Suprapubic skin (tissue), 4 donors: ENCODE data around the gene TACC3. TPM values are rescaled to one million over a fixed set of nuclear protein-coding genes. Genes with fewer than 3 reads are reported as not detected.

Source experiments
- DNase-seq, 2 donors: peaks; one replicate each; pipeline ENCODE4 v3.0.0-alpha.2; 2019; ENCODE audit warnings: low spot score in 2 of 2
- H3K27ac ChIP-seq: fragments of 200-600 bp; sonication (generic); one replicate; pipeline ENCODE4 v1.5.1; 2019
- H3K27me3 ChIP-seq: fragments of 200-600 bp; sonication (generic); one replicate; pipeline ENCODE4 v1.5.1; 2019
- H3K36me3 ChIP-seq: fragments of 200-600 bp; sonication (generic); one replicate; pipeline ENCODE4 v1.5.1; 2019
- H3K4me1 ChIP-seq: fragments of 200-600 bp; sonication (generic); one replicate; pipeline ENCODE4 v1.5.1; 2019
- H3K4me3 ChIP-seq: fragments of 200-600 bp; sonication (generic); one replicate; pipeline ENCODE4 v1.5.1; 2019; ENCODE audit warnings: mild to moderate bottlenecking
- H3K9me3 ChIP-seq: fragments of 200-600 bp; sonication (generic); one replicate; pipeline ENCODE4 v1.5.1; 2019
- EP300 ChIP-seq: sonication (generic); formaldehyde crosslinking; IDR thresholded peaks from one replicate; pipeline ENCODE4 v1.6.1; 2017; ENCODE audit warnings: antibody characterized with exemption
- POLR2A ChIP-seq, 2 donors: fragments of 450-650 bp; IDR thresholded peaks; one replicate each; pipeline ENCODE4 v1.6.1; 2017; ENCODE audit warnings: antibody characterized with exemption in 2 of 2, mild to moderate bottlenecking in 2 of 2, moderate library complexity in 2 of 2
- POLR2AphosphoS5 ChIP-seq, 3 donors: sonication (generic); formaldehyde crosslinking; IDR thresholded peaks; one replicate each; pipeline ENCODE4 v1.6.1; 2017; ENCODE audit warnings: antibody characterized with exemption in 3 of 3
- WGBS: methylation state at CpG from one replicate; pipeline ENCODE4 v1.1.5; 2018; 5-methylcytosine and 5-hydroxymethylcytosine counted together
- total RNA-seq, 4 donors: library from RNA; depleted of rRNA; stranded (reverse); fragments of >200 nt; gene quantifications; one replicate each; pipeline ENCODE4 v1.1.0, GENCODE V29; 2016
- TF ChIP-seq, protein P1 (sequence below), 2 donors: fragments of 200-600 bp in 1 of 2; fragments of 450-650 bp in 1 of 2; sonication (generic) in 1 of 2; IDR thresholded peaks; one replicate each; pipeline ENCODE4 v1.5.1; 2016 to 2019; ENCODE audit warnings: antibody characterized with exemption in 2 of 2, mild to moderate bottlenecking in 1 of 2, moderate library complexity in 1 of 2

Gene TACC3
- total RNA-seq, 4 donors from 2014 or later: 7.2 to 11.7 (median 8.8) TPM

DNA sequence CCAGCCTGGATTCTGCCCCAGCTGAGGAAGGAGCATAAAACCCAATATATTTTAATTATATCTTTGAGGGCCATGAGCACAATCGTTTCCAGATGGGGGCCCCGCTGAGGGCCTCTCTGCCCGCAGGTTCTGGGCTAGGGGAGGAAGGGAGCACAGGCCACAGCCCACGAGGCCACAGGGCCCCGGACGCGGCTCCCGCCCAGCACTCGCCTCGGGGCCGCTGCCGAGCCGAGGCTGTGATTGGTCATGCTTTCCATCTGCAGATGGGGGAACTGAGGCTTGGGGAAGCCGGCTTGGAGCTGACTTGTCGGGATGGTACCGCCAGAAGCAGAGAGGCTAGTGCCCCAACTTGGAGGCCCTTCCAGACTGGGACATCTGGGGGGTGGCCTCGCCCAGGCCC, 34.0 kb downstream of the TACC3 start:
- no peak overlapping the region for H3K27ac ChIP-seq
- H3K4me1 ChIP-seq: peaks cover 87% of the 10 kb centered on the region
- H3K36me3 ChIP-seq: no peaks in the 10 kb centered on the region
- H3K4me3 ChIP-seq: no peak overlapping the region
- DNase-seq: no peak
- no peaks in the 10 kb centered on the region for H3K27me3 ChIP-seq
- WGBS: no CpG with 5 or more reads among the region's 17 CpGs
- H3K9me3 ChIP-seq: no peaks in the 10 kb centered on the region
- TF ChIP-seq POLR2A (IDR thresholded peaks at IDR 0.05) (no peak), EP300 (no peak), POLR2AphosphoS5 (IDR thresholded peaks at IDR 0.05) (no peak)
- TF ChIP-seq, protein P1, sequence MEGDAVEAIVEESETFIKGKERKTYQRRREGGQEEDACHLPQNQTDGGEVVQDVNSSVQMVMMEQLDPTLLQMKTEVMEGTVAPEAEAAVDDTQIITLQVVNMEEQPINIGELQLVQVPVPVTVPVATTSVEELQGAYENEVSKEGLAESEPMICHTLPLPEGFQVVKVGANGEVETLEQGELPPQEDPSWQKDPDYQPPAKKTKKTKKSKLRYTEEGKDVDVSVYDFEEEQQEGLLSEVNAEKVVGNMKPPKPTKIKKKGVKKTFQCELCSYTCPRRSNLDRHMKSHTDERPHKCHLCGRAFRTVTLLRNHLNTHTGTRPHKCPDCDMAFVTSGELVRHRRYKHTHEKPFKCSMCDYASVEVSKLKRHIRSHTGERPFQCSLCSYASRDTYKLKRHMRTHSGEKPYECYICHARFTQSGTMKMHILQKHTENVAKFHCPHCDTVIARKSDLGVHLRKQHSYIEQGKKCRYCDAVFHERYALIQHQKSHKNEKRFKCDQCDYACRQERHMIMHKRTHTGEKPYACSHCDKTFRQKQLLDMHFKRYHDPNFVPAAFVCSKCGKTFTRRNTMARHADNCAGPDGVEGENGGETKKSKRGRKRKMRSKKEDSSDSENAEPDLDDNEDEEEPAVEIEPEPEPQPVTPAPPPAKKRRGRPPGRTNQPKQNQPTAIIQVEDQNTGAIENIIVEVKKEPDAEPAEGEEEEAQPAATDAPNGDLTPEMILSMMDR (IDR thresholded peaks at IDR 0.05): no peak

DNA sequence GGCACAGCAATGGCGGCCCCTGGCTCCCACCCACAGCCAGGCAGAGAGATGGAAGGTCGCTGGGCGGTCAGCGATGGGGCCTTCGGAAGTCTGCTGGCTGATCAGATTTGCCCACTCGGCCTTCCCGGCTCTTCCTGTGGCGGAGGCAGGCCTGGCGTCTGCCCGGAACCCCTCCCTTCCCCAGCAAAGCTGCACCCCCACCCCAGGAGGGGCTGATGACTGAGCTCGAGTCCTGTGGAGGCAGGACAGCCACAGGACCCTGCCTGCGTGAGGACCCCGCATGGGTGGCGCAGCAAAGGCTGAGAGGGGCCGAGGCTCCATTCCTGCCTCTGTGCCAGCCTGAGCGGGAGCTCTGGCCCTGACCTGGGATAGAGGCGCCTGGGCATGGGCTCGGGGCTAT, 34.8 kb downstream of the TACC3 start:
- no peak for TF ChIP-seq EP300
- no peak for TF ChIP-seq POLR2AphosphoS5 (IDR thresholded peaks at IDR 0.05)
- TF ChIP-seq, protein P1 (IDR thresholded peaks at IDR 0.05): no peak
- TF ChIP-seq POLR2A (IDR thresholded peaks at IDR 0.05): no peak
- Histone ChIP-seq H3K4me3 (no peak overlapping the region), H3K4me1 (peaks cover 93% of the 10 kb centered on the region), H3K9me3 (no peaks in the 10 kb centered on the region), H3K27ac (no peak overlapping the region), H3K27me3 (no peaks in the 10 kb centered on the region), H3K36me3 (no peaks in the 10 kb centered on the region)
- DNase-seq: no peak
- no CpG with 5 or more reads among the region's 18 CpGs for WGBS

DNA sequence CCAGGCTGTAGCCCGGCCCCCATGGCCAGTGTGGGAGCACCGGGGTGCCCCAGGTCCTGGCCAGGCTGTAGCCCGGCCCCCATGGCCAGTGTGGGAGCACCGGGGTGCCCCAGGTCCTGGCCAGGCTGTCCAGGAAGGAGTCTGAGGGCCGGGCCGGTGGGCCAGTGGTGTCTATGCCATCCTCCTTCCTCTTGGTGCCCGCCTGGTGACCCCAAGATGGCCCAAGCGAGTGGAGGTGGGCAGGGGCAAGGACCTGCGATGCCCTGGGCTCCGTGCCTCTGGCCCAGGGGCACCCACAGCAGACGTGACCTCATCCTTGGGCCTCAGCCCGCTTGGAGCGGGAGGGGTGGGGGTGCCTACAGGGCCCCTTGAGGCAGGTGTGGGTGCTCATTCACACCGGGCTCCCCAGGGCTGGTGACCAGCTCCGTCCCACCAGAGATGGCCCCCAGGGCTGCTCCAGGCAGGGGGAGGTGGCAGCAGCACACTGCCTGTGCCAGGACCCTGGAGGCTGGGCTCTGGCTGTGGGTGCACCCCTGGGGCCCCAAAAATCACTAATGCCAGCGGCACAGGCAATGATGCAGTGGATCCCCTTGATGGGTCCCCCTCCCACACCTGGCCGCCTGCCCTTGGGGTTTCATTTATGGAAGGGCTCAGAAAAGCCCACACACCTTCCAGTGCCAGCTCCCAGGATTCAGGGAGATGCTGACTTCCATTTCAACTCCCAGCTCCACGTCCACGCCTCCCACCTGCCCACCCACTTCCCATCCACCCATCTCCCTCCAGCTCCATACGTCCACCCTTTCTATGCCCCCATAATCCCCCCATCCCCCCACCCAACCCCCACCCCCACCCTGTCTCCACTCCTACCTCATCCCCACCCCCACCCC, 35.8 kb downstream of the TACC3 start:
- Histone ChIP-seq H3K9me3 (no peaks in the 10 kb centered on the region), H3K27me3 (no peaks in the 10 kb centered on the region), H3K4me3 (no peak overlapping the region), H3K4me1 (peaks cover 83% of the 10 kb centered on the region), H3K36me3 (no peaks in the 10 kb centered on the region), H3K27ac (no peak overlapping the region)
- TF ChIP-seq EP300: no peak
- TF ChIP-seq, protein P1 (IDR thresholded peaks at IDR 0.05): no peak
- TF ChIP-seq POLR2A (IDR thresholded peaks at IDR 0.05): no peak
- TF ChIP-seq POLR2AphosphoS5 (IDR thresholded peaks at IDR 0.05): no peak
- WGBS: 39% methylated on average over 5 of the region's 20 CpGs
- DNase-seq: no peak

DNA sequence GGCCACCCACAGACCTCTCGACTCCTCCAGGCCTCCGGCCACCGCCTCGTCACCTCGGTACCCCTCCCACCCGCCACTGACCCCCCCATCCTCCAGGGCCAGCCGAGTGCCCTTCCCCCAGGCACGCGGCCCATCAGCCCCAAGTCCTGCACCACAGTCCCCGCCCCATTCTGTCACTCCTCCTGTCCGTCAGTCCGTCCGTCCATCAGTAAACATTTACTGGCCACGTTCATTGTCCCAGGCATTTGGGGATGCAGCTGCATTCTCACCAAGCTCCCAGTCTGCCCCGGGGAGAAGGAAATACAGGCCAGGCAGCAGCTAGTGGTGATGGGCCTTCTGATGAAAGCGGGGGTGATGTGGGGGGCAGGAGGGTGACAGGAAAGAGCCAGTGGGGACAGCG, 36.5 kb downstream of the TACC3 start:
- Histone ChIP-seq H3K4me3 (no peak overlapping the region), H3K27ac (no peak overlapping the region), H3K36me3 (no peaks in the 10 kb centered on the region), H3K27me3 (no peaks in the 10 kb centered on the region), H3K4me1 (peaks cover 76% of the 10 kb centered on the region), H3K9me3 (no peaks in the 10 kb centered on the region)
- TF ChIP-seq, protein P1 (IDR thresholded peaks at IDR 0.05): no peak
- no peak for TF ChIP-seq POLR2A (IDR thresholded peaks at IDR 0.05)
- no peak for DNase-seq
- 68% methylated on average over 16 of the region's 17 CpGs for WGBS

DNA sequence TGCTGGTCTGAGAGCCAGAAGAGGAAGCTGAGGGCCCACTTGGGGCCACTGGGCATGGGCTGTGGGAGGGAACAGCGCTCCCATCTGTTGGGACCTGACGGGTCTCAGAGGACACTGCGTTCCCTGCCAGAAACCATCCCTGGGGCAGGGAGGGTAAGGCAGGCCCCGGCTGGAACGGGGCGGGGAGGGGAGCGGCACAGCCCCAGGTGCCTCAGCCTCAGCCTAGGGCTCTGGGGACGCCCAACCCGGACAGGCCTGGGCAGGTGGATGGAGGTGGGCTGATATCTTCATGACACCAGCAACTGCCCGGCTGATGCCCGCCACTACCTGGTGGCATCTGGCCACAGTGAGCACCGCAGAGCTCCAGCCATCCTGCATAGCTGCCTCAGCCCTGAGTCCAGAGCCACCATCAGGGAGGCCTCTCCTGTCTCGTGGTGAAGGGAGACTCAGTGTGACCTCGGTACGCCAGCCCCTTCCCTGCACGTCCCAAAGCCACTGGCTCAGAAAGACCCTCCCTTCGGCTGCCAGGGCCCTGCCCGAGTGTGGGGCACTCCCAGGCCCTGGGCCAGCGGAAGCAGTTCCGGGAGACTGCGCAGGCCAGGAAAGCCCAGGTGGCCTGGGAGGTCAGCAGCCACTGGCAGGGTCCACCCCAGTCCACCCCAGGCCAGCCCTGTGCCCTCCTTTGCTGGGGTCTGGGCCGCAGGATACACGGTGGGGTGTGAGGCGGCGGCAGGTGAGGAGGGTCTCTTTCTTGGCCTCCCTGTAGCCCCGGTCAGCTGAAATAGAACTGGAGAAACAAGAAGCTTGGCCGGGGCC, 37.2 kb downstream of the TACC3 start:
- Histone ChIP-seq H3K4me3 (no peak overlapping the region), H3K36me3 (no peaks in the 10 kb centered on the region), H3K27ac (peak overlapping the region; percentile 48), H3K27me3 (no peaks in the 10 kb centered on the region), H3K4me1 (peaks cover 76% of the 10 kb centered on the region), H3K9me3 (no peaks in the 10 kb centered on the region)
- DNase-seq: no peak
- TF ChIP-seq, protein P1 (IDR thresholded peaks at IDR 0.05): no peak
- TF ChIP-seq POLR2A (IDR thresholded peaks at IDR 0.05): no peak
- TF ChIP-seq EP300: no peak
- no peak for TF ChIP-seq POLR2AphosphoS5 (IDR thresholded peaks at IDR 0.05)
- 74% methylated on average over 7 of the region's 27 CpGs for WGBS
